T47D (cell line): ENCODE data around the gene IL12B.
A peak's percentile ranks its signal among the peaks of the same experiment; 100 is the strongest.
"Not testable (repeated sequence)": the region's sequence is repeated elsewhere in the genome, so short reads cannot be mapped to it uniquely, and the experiment has no call there.

Experiments used
- DNase-seq, 2 experiments: peaks; one replicate each; pipeline versions ENCODE4 v3.0.0 to v3.0.0-alpha.2; 2011 to 2012; ENCODE audit warnings: low read depth in 1 of 2, low spot score in 1 of 2
- JUND ChIP-seq: IDR thresholded peaks from 2 replicates; pipeline ENCODE4 v1.6.1; 2012; ENCODE audit warnings: low read depth
- in situ Hi-C: cut with HindIII; loops from 2 replicates; pipeline ENCODE4 v1.10.0; 2016; ENCODE audit warnings: low sequenced_read_pairs, low pct_unique_long_range_greater_than_20kb

IL12B gene

DNA sequence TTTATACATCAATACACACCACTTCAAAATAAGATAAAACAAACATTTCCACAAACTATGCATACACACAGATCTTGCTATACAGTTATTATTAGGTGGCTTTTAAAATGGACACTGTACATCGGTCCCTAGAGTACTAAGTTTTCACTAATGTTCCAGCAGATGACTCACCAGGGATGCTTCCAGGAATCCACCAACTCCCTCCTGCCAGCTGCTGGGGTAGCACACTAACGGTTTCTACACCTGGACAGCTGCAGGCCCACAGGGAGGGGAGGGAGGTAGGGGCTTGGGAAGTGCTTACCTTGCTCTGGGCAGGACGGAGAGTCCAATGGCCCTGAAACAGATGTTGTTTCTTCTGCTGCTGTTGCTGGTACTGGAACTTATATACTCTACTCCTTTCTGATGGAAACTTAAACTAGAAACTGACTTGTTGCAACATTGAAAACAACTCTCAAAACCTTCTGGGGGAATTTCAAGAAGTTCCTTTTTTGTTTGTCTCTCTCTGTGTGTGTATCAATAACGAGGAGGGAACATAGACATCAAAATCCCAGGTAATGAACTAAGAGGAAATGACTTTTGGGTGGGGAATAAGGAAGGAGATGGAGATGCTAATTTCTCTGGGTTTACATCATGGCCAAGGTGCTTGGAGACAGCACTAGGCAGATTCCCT is at the start of gene IL12B:
Gene IL12B (minus strand): TSS at position 357 of the 670 bp plus-strand sequence. CDS start 3,705 bp downstream, outside the sequence.
- in situ Hi-C loops, result no loop called here
- DNase-seq, result no peak
- TF ChIP-seq JUND, result no peak

DNA sequence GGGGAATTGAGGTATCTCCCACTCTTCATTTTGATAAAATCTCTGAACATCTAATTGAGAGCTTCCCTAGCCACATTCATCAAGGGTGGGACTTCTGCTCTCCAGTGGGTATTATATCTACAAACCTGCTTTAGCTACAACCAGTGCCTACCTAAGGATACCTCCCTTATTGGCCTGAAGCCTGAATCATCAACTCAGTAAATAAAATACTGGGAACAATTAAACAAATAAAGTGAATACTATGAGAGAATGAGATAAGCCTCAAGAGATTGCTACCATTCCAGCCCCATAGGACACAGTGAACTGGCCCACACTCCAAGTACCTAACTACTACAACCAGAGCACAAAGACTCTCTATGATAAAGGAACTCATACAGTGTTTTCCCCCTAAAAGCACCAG is 47.4 kb upstream of the IL12B start:
- DNase-seq, result no peak
- TF ChIP-seq JUND, result no peak
- in situ Hi-C loops, result no loop called here

DNA sequence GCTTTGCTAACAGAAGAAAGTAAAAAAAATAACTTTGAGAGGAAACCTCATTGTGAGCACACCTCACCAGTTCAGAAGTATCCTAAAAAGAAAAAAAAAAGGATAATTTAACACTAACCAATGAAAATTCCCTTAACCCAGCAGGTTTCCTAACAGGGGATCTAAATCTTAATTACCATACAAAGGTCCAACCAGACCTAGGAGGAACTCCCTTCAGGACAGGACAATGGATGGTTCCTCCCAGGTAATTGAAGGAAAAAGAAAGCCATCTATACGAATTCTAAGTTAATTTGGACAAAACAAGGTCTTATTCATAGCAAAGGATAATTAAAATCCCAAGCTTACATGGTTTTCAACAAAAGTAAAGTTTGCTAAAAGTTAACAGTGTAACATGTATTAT is 37.6 kb upstream of the IL12B start:
- DNase-seq, in situ Hi-C loops: not testable (repeated sequence)

DNA sequence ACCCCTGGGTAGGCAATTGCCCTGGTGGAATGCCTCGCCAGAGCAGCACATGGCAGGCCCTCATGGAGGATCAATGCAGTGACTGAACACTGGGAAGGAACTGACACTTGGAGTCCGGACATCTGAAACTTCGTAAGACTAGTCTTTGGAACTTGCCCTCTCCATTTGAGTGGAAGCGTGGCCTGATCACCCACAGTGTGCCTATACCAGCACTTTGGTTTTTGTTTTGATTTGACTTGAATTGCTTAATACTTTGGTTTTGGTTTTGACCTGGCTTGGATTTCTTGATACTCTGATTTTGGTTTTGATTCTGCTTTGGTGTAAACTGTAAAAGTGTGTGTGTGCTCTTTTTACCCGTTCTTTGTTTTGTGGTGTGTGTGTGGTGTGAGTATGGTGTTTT is 36.5 kb upstream of the IL12B start:
- in situ Hi-C loops, DNase-seq: not testable (repeated sequence)

DNA sequence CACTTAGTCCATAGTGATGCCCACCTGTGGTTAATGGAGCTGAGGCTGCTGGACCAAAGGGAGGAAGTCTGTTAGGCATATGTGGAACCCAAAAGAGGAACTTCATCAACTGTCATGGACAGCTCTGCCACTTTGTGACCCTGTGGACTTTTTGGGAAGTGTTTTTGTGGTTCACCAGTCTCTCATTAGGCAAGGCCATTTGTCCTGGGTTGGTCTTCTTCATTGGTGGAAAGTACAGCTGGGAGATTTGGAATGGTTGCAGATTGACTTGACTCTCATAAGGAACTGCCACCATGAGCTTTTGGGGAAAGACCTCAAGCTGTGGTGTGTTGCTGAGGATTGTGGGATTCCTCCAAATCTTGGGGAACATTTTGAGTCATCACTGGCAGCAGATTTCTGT is 31.9 kb upstream of the IL12B start:
- no peak for TF ChIP-seq JUND
- no peak for DNase-seq

DNA sequence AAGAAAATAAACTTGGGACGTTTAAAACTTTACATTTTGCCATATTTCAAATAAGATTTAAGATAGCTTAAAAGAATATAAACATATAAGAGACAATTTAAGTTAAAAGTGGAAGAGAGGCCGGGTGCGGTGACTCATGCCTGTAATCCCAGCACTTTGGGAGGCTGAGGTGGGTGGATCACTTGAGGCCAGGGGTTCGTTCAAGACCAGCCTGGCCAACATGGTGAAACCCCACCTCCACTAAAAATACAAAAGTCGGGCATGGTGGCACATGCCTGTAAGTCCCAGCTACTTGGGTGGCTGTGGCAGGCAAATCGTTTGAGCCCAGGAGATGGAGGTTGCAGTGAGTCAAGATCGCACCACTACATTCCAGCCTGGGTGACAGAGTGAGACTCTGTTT is 29.6 kb upstream of the IL12B start:
- in situ Hi-C loops, DNase-seq: not testable (repeated sequence)

More for the DNA sequence above, 31.9 kb upstream of the IL12B start:
- in situ Hi-C loops, result no loop called here

DNA sequence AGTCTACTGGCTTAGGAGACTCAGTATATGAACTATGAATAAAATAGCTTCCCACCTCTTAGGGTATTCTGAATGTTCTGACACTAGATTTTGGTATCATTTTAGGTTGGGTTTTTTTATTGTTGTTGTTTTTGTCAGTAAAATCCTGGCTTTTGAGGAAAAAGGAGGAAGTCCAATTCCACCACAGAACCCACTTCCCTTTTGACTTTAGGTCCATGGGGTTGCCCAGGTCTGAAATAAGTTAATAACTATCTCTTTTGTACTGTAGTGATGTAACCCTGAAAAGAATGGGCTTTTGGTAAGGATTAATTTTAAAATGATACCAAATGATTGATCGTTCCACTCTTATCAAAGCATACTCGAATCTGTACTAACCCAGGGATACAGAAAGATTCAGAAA is 29.1 kb upstream of the IL12B start:
- in situ Hi-C loops, result no loop called here
- no peak for TF ChIP-seq JUND
- no peak for DNase-seq

DNA sequence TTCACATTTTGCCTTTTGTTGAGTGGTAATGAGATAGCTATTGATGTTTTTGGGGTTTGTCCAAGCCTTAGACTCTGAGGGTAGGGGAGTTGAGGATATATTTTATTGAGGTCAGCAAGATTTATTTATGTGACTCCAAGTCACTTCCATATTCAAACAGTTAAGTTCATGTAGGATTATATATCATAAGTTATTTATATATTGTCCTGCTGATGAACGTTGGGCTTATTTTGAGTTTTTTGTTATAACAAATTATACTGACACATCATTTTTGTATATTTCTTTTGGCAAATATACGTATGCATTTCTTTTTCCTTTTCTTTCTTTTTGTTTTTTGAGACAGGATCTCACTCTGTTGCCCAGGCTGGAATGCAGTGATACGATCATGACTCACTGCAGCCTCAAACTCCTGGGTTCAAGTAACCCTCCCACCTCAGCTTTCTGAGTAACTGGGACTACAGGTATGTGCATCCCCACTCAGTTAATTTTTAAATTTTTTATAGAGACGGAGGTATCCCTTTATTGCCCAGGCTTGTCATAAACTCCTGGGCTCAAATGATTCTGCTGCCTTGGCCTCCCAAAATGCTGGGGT is 23.5 kb upstream of the IL12B start:
- in situ Hi-C loops, result no loop called here
- no peak for DNase-seq
- no peak for TF ChIP-seq JUND

DNA sequence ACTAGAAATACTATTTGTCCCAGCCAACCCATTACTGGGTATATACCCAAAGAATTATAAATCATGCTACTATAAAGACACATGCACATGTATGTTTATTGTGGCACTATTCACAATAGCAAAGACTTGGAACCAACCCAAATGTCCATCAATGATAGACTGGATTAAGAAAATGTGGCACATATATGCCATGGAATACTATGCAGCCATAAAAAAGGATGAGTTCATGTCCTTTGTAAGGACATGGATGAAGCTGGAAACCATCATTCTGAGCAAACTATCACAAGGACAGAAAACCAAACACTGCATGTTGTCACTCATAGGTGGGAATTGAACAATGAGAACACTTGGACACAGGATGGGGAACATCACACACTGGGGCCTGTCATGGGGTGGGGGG is 20.4 kb upstream of the IL12B start:
- in situ Hi-C loops, DNase-seq: not testable (repeated sequence)

DNA sequence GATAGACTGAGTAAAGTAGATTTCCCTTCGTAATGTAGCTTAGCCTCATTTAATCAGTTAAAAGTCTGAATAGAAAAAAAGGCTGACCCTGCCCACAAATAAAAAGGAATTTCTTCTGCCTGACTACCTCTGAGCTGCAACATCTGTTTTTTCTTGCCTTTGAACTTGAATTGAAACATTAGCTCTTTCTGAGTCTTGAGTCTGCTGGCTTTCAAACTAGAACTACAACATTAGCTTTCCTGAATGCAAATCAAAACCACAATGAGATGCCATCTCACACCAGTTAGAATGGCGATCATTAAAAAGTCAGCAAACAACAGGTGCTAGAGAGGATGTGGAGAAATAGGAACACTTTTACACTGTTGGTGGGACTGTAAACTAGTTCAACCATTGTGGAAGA is 19.9 kb upstream of the IL12B start:
- in situ Hi-C loops, DNase-seq: not testable (repeated sequence)

DNA sequence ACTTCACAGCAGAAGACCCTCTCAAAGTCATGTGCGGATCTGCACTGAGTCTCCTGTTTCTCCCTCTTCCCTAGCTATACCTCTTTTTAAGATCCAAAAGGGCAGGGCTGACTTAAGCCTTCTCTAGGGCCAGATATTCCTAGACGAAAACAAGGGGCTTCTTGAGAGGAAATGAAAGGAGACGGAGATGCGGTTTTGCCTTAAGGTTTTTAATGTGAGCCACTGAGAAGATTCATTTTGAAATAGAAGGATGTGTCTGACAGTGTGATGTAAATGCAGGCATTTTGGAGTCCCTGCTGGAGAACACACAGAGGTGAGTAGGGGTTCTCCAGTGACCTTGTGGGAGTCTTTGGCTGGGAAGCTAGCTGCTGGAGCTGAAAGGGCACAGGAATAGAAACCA is 15.6 kb upstream of the IL12B start:
- no peak for DNase-seq
- in situ Hi-C loops, result no loop called here
- no peak for TF ChIP-seq JUND

DNA sequence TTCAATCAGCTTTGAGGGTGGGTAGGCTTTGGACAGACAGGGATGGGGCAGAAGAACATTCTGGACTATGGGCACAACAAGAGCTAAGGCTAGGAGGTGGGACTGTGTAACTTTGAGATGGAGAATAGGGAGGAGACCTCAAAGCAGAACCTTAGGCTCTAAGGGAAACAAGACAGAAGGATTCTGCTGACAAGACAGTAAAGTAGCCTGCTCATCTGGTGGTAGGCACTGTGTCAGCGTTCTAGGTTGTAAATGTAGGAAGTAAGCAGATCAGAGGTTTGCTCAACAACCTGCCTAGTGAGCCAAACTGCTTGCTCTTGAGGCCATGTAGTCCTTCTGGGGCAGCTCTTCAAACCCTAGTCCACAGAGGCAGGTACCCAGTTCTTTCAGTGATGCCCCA is 15.0 kb upstream of the IL12B start:
- no peak for TF ChIP-seq JUND
- DNase-seq, result no peak
- in situ Hi-C loops, result no loop called here

DNA sequence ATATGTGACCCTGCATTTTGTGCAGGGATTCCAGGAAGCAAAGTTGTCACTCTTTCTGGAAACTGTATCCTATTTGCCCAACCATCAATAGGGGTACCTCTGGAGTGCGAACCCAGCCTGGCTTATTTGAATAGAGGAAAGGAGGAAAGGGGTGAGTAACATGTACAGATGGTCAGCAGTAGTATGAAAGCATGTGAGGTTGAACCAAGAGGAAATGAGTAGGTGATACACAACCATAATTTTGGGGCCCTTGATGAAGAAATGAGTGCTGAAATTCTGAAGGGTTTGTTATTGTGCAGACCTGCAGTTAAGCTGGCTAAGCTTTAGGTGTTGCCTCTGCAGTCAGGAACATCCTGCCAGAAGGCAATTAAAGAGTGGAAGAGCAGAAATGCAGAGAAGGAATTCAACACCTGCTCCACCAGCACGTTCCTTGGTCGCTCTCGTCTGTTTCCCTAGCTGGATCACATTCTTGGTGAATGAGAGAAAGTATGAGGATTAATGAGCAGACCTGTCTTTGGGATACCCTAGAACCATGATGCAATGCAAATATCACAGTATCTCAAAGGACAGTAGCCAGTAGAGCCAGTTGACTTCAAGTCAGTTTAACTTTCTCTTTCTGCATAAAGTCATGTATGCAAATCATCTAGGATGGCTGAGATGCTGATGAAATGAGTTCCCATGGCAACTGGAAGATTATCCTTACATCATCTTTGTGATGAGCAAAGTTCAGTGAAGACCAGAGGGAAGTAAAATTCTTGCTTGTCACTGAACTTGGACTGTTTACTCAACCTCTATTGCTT is 13.2 kb upstream of the IL12B start:
- no peak for TF ChIP-seq JUND
- in situ Hi-C loops, result no loop called here
- peak in 1 of 2 experiments; percentile 15 for DNase-seq
